ENCODE data around the gene TXNRD2.

The TXNRD2 gene

GRCh38 chr22:19974935-19975706, 33.5 kb upstream of the TXNRD2 start:
- DNase-seq (ENCODE audit: low spot score): no peak
- in situ Hi-C loops (cut with MboI; ENCODE audit: low sequenced_read_pairs, unreplicated experiment): loop anchor here (10.0 kb wide), 1 partner anchor 150 kb away; no protein-coding TSS in a partner anchor
- TF ChIP-seq, protein P1, sequence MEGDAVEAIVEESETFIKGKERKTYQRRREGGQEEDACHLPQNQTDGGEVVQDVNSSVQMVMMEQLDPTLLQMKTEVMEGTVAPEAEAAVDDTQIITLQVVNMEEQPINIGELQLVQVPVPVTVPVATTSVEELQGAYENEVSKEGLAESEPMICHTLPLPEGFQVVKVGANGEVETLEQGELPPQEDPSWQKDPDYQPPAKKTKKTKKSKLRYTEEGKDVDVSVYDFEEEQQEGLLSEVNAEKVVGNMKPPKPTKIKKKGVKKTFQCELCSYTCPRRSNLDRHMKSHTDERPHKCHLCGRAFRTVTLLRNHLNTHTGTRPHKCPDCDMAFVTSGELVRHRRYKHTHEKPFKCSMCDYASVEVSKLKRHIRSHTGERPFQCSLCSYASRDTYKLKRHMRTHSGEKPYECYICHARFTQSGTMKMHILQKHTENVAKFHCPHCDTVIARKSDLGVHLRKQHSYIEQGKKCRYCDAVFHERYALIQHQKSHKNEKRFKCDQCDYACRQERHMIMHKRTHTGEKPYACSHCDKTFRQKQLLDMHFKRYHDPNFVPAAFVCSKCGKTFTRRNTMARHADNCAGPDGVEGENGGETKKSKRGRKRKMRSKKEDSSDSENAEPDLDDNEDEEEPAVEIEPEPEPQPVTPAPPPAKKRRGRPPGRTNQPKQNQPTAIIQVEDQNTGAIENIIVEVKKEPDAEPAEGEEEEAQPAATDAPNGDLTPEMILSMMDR (IDR thresholded peaks at IDR 0.05; ENCODE audit: borderline replicate concordance, control extremely low read depth, extremely low read depth, insufficient read depth, missing control alignments): no peak

GRCh38 chr22:19974268-19974861, 32.7 kb upstream of the TXNRD2 start:
- peak; percentile 83 for DNase-seq (ENCODE audit: low spot score)
- in situ Hi-C loops (cut with MboI; ENCODE audit: low sequenced_read_pairs, unreplicated experiment): loop anchor here (10.0 kb wide), 1 partner anchor 150 kb away; no protein-coding TSS in a partner anchor
- TF ChIP-seq, protein P1 (IDR thresholded peaks at IDR 0.05; ENCODE audit: borderline replicate concordance, control extremely low read depth, extremely low read depth, insufficient read depth, missing control alignments): no peak

- in situ Hi-C loops (cut with MboI; ENCODE audit: low sequenced_read_pairs, unreplicated experiment): loop anchor here (10.0 kb wide), 1 partner anchor 151 kb away; no protein-coding TSS in a partner anchor
These were observed 32.1 kb upstream of the TXNRD2 start for GRCh38 chr22:19973551-19974267.

DNA sequence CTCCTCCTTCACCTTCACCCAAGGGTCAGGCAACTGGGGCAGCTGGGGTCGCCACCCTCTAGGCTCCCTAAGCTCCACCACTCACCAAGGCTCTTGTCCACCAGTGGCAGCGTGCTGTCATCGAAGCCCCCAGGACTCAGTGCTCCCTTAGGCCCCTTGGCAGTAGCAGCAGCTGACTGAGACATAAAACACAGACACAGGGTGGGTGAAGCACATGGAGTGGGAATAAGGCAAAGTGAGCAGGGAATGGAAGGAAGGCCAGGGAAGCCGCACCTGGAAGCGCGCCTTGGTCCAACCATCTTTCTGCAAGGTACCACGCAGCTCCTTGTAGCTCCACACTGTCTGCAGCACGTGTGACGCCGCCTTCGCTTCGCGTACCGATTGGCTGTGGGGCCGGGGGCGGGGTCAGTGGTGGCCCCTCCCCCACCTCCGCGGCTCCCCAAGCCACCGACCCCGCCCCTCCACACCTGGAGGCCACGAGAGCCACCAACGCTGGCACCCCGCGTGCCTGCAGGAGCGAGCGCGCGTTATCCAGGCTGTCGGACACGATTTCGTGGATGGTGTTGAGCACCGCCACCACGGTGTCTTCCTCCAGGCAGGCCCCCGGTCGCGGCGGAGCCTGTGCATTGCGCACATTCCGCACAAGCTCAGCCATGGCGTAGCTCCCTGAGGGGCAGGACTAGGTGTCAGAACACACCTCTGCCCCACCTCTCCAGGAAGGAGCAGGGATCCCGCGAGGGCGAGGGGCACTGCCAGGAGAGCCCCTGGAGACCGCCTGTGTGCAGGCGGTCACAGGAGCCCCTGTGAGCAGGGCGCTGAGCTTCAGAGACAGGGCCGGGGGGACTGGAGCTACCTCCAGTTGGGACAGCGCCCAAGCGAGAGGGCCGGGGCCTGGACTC, 31.3 kb upstream of the TXNRD2 start:
- in situ Hi-C loops (cut with MboI; ENCODE audit: low sequenced_read_pairs, unreplicated experiment): loop anchor here (10.0 kb wide), 1 partner anchor 152 kb away; no protein-coding TSS in a partner anchor
- DNase-seq (ENCODE audit: low spot score): no peak

More at GRCh38 chr22:19973551-19974267, 32.1 kb upstream of the TXNRD2 start:
- no peak for DNase-seq (ENCODE audit: low spot score)
- TF ChIP-seq, protein P1 (IDR thresholded peaks at IDR 0.05; ENCODE audit: borderline replicate concordance, control extremely low read depth, extremely low read depth, insufficient read depth, missing control alignments): no peak

GRCh38 chr22:19972251-19972650, 30.6 kb upstream of the TXNRD2 start:
- no peak for DNase-seq (ENCODE audit: low spot score)
- TF ChIP-seq, protein P1 (IDR thresholded peaks at IDR 0.05; ENCODE audit: borderline replicate concordance, control extremely low read depth, extremely low read depth, insufficient read depth, missing control alignments): no peak
- in situ Hi-C loops (cut with MboI; ENCODE audit: low sequenced_read_pairs, unreplicated experiment): loop anchor here (10.0 kb wide), 1 partner anchor 153 kb away; no protein-coding TSS in a partner anchor

More for the DNA sequence above, 31.3 kb upstream of the TXNRD2 start:
- TF ChIP-seq, protein P1 (IDR thresholded peaks at IDR 0.05; ENCODE audit: borderline replicate concordance, control extremely low read depth, extremely low read depth, insufficient read depth, missing control alignments): no peak
